ENCODE data around the gene PEX14.

PEX14 gene

GRCh38 chr1:10623686-10624145, 149.0 kb downstream of the PEX14 start:
- no peak for DNase-seq

GRCh38 chr1:10624256-10625050, 149.7 kb downstream of the PEX14 start:
- no peak for DNase-seq

- no peak for DNase-seq
Observed at GRCh38 chr1:10625076-10625475, 150.3 kb downstream of the PEX14 start.

- DNase-seq: no peak
Observed at GRCh38 chr1:10625554-10625953, 150.8 kb downstream of the PEX14 start.

- no peak for DNase-seq
Observed at GRCh38 chr1:10626131-10626731, 151.5 kb downstream of the PEX14 start.

GRCh38 chr1:10626791-10627410, 152.2 kb downstream of the PEX14 start:
- DNase-seq: no peak

GRCh38 chr1:10628685-10629084, 153.9 kb downstream of the PEX14 start:
- DNase-seq: no peak

- DNase-seq: no peak
Observed at GRCh38 chr1:10629091-10629815, 154.5 kb downstream of the PEX14 start.

GRCh38 chr1:10629816-10630571, 155.2 kb downstream of the PEX14 start:
- DNase-seq: no peak

- DNase-seq: no peak
Observed at GRCh38 chr1:10630661-10631120, 155.9 kb downstream of the PEX14 start.

GRCh38 chr1:10631121-10631810, 156.5 kb downstream of the PEX14 start:
- DNase-seq: no peak

GRCh38 chr1:10631811-10632593, 157.3 kb downstream of the PEX14 start:
- DNase-seq: no peak

- no peak for DNase-seq
Observed at GRCh38 chr1:10632691-10633090, 157.9 kb downstream of the PEX14 start.

- no peak for DNase-seq
Observed at GRCh38 chr1:10633416-10633815, 158.7 kb downstream of the PEX14 start.

- DNase-seq: no peak
Observed at GRCh38 chr1:10634075-10634427, 159.3 kb downstream of the PEX14 start.

GRCh38 chr1:10634428-10635084, 159.8 kb downstream of the PEX14 start:
- no peak for DNase-seq

- DNase-seq: no peak
Observed at GRCh38 chr1:10635085-10635896, 160.5 kb downstream of the PEX14 start.

- DNase-seq: no peak
Observed at GRCh38 chr1:10635992-10636391, 161.2 kb downstream of the PEX14 start.

GRCh38 chr1:10637400-10637799, 162.7 kb downstream of the PEX14 start:
- DNase-seq: no peak
